Glomerular visceral epithelial cell (primary cell): ENCODE data around the gene USPL1.
"Not testable (repeated sequence)": the region's sequence is repeated elsewhere in the genome, so short reads cannot be mapped to it uniquely, and the experiment has no call there.

Experiments
- DNase-seq: peaks from one replicate; pipeline ENCODE4 v3.0.0-alpha.2; 2016; ENCODE audit errors: extremely low spot score

USPL1 gene

DNA sequence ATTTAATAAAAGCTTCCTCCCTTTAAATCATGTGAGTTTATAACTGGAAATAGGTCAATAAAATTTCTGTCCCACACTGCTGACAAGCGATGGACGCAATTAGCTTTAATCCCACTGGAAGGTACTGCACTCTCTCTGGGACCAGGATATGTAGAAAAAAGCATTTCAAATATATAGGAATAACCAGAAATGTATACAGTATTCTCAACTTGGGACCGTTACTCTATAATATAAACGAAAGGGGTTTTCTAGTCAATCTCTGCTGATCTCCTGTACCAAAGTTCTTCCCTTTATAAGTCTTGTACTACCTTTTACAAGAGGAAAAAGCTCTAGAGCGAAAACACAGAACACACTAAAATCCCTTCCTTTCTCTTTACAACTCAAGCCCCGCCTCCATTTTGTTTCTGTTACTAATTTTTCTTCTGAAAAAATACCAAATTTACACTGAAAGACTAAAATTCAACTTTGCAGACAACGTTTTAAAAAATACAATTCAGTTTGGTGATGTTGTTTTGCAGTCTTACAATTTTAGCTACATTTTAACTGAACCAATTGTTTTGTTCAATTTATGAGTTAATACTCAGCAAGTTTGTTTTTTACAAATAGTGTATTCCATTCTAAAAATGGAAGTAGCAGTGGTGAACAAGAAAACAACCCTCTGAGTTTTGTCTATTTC, 1.7 kb upstream of the USPL1 start:
- peak; percentile 31 for DNase-seq

DNA sequence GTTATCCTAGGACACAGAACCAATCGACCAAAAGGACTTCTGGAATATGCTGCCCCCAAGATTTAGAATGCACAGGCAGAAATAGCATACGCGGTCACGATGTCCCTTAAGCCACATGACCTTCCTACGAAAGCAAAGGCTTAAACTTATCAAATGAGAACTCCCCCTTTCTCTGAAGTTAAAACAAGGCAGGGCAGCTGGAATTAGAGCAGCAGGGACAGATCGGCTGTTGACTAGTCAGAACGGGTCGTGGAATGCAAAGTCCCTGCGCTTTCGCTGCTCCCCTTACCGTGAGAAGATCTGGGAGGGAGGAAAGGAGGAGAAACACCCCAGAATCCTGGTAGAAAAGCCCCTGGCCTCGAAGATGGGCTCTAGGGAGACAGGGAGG, 799 bp upstream of the USPL1 start:
- peak; percentile 79 for DNase-seq

DNA sequence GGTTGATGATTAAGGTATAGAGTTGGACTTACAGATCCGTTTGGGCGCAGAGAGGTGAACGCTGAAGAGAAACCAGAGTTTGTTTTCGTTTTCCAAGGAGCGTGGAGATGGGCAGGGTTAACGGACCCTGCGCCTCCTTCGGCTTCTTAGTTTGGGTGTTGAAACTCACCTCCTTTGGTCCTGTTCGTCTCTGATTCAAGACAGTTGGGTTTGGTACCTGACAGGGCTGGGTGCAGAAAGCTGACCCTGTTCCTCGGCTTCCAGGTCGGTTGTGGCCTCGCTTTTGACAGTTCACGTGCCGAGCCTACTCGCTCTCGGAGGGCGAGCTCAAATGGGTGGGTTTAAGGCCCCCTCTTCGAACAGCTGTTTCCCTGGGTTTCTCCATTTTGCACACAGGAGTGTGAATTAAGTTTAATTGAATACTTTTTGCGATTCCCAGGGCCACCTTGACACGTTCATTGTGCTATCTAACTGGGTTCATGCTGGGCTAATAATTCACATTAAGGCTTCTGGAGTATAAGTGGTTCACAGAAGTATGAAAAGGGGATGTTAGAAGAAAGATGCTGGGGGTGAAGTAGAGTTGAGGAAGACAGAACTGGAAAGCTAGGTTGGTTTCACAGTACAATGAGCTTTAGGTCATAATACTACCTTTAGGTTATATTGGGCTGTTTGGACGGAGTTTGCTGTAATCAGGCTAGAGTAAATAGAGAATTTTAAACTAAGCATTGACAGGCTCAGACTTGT, 638 bp downstream of the USPL1 start:
- no peak for DNase-seq

DNA sequence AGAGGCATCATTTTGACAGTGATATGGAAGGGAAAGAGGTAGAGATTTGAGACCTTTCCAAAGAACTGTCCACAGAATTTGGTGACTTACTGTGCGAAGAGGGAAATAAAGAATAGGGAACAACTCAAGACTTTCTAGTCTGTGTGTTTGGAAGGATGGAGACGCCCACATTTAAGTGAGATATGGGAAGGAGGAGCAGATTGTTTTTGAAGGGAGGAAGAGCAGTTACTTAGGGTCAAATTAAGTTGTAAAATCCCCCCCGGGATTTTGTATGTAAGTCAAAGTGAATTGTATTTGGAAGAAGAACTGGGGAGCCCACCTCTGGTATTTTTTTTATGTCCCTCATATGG, 1.2 kb downstream of the USPL1 start:
- no peak for DNase-seq

DNA sequence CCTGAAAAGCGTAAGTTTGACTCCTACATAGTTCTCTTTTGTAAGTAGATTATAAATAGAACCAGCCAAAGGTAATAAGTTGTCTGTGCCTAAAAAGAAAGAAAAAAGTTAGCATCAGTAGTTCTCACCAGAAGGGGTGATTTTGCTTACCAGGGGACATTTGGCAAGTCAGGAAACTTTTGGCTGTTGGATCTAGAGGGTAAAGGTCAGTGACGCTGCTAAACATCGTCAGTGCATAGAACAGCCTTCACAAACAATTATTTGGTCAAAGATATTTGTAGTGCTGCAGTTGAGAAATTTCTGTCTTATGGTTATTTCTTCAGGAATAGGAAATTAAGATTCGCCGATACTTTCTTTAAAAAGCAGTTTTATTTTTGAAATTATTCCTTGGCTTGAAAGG, 2.0 kb downstream of the USPL1 start:
- no peak for DNase-seq

DNA sequence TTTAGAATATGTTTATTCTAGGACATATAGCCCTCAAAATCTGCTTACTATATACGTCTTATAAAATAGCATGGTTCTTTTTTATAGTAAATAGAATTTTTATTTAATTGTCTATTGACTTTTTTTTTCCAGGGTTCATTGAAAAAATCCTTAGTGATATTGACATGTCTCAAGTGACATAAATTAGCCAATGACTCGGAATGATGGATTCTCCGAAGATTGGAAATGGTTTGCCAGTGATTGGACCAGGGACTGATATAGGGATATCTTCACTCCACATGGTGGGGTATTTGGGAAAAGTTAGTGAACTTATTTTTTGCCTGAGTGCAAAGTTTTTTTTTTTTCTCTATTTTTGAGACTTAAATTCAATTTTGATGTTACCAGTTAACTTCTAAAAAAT, 3.2 kb downstream of the USPL1 start:
- no peak for DNase-seq

DNA sequence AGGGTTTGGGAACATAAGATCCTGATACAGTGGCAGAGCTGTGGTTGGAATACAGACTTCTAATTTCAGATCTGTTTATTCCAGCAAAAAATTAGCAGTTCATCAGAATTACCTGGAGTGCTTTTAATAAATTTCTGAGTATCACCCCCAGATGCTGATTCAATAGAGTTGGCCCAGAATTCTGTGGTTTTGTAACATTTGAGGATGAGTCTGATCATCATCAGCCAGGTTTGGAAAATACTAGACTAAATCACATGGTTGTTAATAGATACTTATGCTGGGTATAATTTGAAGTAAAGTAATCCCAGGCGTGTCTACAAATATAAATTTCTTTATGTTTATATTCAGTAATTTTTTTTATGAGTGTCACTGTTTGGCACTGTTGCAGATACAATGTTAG, 4.8 kb downstream of the USPL1 start:
- DNase-seq = no peak

DNA sequence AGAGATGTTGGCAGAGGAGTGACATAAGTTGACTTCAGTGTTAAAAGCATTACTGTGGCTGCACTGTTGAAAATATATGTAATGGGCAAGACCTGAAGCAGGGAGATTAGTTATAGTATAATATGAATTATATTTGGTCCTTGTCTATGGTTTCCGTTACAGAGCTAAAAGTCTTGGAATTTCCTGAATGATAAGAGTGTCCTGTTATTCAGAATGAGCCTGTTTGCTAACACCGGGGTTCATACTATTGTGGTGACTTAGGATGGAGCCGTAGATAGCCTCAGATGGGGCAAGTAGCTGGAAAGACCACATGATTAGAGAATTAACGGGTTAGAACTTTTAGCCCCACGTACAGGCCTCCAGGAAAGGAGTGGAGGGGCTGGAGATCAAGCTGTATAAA, 5.7 kb downstream of the USPL1 start:
- DNase-seq = no peak

DNA sequence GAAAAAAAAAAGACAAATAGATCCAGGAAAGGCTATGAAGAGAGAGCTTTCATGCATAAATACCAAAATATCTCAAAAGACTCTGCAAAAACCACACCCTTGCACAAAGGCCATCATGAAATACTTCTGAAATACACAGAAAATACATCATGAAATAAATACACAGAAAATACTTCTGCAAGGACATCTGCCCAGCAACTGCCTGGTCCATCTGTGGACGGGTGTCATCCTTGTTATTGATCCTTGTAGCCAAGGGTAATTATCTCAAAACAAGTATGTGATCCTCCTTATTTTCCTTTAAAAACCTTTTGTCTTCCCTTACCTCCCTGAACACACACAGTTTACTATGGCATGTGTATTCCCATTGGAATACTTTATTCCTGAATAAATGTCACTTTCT, 6.9 kb downstream of the USPL1 start:
- DNase-seq = no peak

DNA sequence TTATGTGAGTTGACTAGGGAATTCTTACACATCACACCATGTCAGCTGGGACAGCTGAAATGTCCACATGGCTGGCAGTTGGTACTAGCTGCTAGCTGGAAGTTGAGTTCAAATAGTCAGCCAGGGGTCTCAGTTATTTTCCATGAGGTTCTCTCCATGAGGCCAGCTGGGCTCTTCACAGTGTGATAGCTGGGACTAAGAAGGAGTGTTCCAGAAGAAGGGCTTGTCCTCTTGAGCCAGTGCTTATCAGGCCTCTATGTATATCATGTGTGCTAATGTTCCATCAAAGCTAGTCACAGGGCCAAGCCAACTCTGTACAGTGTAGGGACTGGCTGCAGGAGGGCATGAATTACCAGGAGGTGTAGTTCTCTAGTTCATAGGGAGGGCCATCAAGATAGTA, 11.8 kb downstream of the USPL1 start:
- DNase-seq = no peak

DNA sequence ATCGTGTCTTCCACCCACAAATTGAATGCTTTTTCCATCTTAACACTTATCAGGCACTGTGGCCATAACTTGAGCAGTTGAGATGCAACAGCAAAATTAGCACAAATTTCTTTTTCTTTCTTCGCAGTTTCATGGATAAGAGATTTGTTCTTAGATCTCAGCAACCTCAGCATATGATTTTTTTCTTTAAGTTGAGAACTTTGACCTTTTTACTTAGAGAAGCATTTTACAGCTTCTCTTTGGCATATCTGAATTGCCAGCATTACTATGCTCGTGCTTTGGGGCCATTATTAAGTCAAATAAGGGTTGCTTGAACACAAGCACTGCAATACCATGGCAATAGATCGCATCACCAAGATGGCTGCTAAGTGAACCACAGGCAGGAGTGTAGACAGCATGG, 16.1 kb downstream of the USPL1 start:
- DNase-seq = no peak

DNA sequence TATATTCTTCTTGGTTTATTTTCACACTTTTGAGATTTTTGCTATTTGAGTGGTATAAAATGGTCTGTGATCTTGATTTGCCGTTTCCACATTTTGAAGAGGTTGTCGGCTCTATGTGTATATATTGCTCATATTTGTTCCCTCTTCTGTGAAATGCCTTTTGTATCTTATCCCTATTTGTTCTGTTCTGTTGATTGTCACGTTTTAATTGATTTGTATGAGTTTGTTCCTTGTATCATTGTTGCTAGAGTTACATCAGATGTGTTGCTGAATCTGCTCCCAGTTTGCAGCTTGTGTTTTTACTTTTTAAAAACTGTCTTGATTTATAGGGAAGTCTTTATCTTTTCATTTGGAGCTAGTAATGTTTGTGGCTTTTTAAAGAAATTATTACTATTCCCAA, 17.1 kb downstream of the USPL1 start:
- DNase-seq = no peak

DNA sequence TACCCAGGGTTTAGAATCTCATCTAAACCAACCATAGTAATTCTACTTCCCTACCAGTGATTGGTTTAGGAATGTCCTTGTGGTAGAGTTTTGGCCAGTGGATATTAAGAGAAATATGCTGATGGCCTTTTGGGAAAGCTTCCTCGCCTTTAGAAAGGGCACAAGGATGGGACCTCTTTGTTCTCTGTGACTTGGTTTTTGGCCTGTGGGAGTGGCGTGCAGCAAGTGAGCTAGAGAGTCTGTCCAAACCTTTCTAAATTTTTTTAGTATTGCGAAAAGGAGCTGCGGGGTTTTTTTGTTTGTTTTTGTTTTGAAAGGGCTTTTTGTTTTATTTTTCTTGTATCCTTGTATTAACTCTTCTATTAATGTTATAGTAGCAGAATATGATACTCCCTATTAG, 20.6 kb downstream of the USPL1 start:
- DNase-seq = no peak

DNA sequence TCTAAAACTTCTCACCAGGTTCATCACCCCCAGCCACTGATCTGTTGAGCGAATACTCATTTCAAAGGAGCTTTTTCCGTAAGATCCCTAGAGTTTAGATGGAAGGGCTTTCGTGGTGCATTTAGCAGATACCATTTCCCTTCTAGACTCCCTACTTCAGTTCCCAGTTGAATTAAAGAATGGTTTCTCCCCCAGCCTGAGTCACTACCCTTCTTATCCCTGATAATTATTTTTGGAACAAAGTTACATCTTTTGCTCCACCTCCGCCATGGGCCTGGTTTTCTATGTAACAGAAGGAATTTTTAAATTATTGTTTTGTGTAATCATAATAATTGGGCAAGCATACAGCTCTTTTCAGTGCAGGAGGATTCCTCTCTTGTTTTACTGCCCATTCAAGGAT, 22.0 kb downstream of the USPL1 start:
- no peak for DNase-seq

DNA sequence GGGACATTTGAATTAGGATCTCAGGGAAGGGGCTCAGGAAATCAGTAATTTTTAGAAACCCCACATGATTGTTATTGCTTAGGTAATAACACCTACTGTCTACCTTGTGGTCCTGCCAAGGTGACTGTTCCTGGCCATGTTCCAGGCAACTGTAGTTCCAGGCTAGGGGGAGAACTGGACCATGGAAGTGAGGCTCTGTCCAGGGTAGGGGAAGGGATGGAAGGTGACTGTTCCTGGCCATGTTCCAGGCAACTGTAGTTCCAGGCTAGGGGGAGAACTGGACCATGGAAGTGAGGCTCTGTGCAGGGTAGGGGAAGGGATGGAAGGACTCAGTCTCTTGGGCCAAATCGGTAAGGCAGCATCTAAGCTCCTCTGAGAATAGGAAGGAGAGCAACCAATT, 23.5 kb downstream of the USPL1 start:
- not testable (repeated sequence) for DNase-seq

DNA sequence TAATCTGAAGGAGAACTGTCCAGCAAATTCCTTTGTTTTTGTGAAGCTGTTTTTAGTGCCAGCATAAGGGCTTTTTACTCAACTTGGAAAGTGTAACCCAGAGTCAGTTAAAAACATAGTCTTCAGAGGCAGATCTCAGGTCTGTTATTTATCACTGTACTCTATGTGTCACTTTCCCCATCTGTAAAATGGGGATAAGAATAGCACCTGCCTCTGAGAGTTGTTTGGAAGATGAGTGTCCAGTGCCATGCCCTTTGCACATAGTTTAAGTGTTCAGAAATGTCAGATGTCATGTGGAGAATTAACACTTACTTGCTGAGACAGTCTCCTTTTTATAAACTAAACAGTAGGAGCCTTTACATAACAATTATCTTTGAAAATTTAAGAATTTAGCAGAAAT, 27.9 kb downstream of the USPL1 start:
- no peak for DNase-seq

DNA sequence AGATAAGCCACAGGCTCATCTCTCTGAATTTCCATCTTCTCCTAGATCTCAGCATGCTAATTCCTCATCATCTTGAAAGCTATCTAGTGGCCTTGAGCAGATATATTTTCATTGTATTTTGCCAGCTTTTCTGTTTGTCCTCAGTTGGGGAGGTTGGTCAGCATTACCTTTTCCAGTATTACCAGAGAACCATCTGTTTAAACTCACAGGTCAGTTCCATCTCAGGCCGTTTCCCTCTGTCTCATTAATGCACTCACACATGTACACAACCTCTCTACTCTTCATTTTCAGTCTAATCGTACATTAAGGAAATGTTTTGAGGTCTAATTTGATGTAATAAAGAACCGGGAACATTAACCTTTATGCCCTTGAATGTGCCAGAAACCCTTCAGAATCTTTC, 29.7 kb downstream of the USPL1 start:
- no peak for DNase-seq

DNA sequence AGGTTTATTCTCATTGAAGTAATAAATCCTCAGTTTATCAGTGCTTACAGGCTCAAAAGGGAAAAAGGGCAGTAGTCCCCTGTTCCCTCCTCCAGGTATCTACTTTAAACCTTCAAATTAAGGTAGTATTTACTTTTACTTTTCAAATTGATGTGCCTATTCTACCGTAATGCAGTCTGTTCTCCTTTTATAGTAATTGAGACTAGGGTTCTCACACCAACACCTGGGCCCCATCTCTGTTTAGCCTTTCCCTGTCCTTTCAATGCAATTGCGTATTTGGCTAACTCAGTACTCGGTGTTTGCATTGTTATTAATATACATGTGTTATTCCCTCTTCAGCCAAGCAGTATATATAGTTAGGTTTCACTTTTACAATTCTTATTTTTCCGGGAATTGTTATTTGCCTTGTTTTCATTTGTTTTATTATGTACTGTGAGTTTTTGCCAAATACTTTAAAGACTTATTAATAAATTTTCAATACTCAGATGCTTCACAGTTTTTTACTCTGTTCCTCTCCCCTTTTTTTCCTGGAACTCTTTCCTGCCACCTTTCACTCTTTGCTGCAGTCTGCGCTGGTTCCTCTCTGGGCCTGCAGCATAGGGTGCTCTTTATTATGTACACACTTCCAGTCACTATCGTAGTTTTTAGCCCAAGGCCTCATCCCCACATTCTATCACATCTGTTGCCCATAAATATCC, 30.3 kb downstream of the USPL1 start:
- no peak for DNase-seq

DNA sequence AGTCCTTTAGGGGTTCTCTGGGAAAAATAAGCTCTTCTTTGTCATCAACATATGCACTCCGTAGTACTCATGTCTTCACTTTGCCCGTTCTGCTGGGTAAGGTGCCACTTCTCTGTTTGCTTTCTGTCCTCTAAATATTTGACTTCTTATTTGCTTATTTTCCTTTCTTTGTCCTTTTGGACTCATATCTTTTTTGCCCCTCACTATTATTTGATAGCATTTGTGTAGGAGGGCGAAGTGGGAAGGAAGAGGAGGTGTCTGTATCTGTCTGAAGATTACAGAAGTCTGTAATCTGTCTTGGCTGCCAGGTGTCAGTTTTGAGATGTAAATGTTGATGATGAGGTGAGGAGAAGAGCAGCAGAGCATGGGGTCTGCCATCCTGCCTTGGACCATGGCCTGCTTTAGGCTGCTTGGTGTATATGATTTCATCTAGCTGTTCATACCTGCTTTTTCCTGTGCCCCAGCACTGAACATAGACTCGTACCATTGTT, 30.8 kb downstream of the USPL1 start:
- DNase-seq = no peak

DNA sequence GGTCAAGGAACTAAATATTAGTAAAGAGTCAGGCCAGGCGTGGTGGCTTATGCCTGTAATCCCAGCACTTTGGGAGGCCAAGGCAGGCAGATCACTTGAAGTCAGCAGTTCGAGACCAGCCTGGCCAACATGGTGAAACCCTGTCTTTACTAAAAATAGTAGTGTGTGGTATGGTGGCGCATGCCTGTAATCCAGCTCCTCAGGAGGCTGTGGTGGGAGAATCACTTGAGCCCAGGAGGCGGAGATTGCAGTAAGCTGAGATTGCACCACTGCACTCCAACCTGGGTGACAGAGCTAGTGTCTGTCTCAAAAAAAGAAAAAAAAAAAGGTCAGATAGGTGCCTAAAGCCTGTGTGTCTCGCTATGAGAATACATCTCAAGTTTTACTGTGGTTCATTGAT, 33.9 kb downstream of the USPL1 start:
- not testable (repeated sequence) for DNase-seq

DNA sequence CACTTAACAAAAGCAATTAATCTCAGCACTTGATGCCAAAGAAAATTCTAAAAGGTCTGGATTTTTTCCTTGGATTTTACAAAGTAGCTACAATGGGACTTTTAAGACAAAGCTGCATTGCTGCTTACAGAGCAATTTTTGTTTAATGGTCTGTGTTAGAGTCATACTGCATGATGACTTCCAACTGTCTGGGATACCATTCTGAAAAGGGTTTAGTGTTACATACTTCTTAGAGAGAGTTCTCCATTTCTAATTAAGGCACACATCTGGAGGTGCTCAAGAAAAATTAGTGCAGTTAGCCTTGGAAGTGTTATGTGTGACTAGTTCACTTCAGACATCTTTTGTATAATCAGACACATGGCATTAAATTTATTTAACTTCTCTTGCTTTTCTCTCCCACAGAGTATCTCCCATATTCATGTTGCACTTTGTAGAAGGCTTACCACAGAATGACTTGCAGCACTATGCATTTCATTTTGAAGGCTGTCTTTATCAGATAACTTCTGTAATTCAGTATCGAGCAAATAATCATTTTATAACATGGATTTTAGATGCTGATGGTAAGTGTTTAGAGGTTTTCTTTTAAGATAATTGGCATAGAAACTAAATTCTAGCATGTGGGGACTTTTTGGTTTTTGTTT, 35.1 kb downstream of the USPL1 start:
- no peak for DNase-seq

DNA sequence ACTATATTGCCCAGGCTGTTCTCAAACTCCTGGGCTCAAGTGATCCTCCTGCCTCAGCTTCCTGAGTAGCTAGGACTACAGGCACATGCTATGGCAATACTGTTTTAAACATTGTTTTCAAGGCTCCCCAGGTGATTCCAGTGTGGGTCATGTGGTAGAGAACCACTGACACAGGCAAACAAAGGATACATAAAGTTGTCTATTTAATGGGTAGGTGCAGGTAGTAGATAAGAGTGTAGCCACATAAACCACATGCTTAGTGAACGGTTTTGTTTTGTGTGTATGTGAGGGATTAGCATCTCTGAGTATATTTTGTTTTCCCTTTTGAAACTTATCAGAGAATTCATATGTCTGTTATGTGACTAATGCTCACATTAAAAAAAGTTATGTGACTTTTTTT, 36.7 kb downstream of the USPL1 start:
- no peak for DNase-seq

DNA sequence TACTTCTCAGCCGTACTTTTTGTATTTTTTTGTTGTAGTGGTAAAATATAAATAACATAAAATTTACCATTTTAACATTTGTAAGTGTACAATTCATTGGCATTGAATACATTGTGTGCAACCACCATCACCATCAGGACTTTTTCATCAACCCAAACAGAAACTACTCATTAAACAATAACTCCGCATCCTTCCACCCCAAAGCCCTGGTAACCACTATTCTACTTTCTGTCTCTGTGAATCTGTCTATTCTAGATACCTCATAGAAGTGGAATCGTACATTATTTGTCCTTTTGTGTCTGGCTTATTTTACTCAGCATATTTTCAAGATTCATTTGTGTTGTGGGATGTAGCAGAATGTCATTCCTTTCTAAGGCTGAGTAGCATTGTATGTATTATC, 38.5 kb downstream of the USPL1 start:
- DNase-seq = no peak
